Gastrocnemius medialis (tissue), 4 donors: ENCODE results near the gene CBFA2T2.

Experiments
- CTCF ChIP-seq, 5 experiments: fragments of 450-650 bp in 3 of 5; fragments of 200-600 bp in 2 of 5; sonication (generic) in 2 of 5; IDR thresholded peaks in 4 of 5; conservative IDR thresholded peaks in 1 of 5; 1 replicate in 4 of 5; 2 replicates in 1 of 5; pipeline ENCODE4 v1.5.1; 2016 to 2019; ENCODE audit warnings: antibody characterized with exemption in 5 of 5, mild to moderate bottlenecking in 3 of 5, moderate library complexity in 3 of 5
- POLR2A ChIP-seq, 2 donors: fragments of 450-650 bp; IDR thresholded peaks; one replicate each; pipeline ENCODE4 v1.6.1; 2017; ENCODE audit warnings: antibody characterized with exemption in 2 of 2, mild to moderate bottlenecking in 2 of 2, moderate library complexity in 2 of 2

GRCh38 chr20:33624399-33624798 is 134.5 kb downstream of the CBFA2T2 start:
- TF ChIP-seq CTCF (IDR thresholded peaks at IDR 0.05 in 4 of 5, conservative IDR thresholded peaks at IDR 0.05 in 1 of 5) (no peak), POLR2A (IDR thresholded peaks at IDR 0.05) (no peak)
